Hematopoietic multipotent progenitor cell treated with erythropoietin and hydrocortisone succinate and interleukin-3 and kit ligand, for 6 days (in vitro differentiated cells): Measurements from ENCODE around the gene TTC34.

Source experiments
- DNase-seq: peaks from one replicate; pipeline ENCODE4 v3.0.0-alpha.2; 2015

TTC34 gene

DNA sequence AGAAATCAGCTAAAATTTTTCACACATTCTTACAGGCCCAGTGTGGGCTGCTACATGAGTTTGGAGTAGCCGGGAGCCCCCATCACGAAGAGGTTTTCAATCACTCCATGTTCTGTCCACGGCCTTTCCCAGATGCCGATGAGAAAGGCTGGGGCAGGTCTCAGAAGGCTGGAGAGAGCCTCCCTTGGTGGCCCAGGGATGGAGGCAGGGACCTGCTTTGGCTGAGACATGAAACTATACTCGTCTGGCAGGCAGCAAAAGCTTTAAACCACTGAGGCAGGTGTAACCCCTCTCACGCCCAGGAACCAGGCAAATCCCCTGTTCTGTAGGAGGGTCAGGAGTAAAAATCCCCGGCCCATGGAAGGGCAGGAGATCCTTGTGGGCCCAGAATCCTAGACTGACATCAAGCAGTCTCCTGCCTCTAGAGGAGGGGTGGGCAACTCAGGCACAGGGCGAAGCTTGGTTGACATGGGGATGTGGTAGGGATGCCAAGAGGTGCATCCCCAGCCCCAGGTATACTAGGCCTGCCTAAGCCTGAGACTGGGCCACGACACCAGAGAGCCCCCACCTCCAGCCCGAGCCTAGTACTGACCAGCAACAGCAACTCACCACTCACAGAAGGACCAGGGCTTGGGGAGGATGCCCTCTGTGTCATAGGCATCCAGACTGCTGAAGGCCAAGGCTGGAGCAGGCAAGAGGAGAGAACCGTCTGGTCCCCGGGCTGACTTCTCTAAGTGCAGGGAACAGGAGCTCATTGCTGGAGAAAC, 177.7 kb downstream of the TTC34 start:
- no peak for DNase-seq

DNA sequence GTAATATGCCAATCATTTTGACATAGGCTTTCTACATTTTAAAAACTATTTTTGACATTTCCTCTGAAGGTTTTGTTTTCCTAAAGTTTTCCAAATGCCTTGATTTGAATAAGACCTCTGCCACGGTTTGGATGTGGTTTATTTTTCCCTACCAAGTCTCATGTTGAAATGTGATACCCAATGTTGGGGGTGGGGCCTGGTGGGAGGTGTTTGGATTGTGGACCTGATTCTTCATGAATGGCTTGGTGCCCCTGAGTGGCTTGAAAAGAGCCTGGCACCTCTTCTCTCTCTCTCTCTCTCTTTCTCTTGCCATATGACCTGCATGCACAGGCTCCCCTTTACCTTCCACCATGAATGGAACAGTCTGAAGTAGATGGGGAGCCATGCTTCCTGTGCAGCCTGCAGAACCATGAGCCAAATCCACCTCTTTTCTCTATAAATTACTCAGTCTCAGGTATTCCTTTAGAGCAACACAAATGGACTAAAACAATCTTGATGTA, 183.5 kb downstream of the TTC34 start:
- DNase-seq: no peak

DNA sequence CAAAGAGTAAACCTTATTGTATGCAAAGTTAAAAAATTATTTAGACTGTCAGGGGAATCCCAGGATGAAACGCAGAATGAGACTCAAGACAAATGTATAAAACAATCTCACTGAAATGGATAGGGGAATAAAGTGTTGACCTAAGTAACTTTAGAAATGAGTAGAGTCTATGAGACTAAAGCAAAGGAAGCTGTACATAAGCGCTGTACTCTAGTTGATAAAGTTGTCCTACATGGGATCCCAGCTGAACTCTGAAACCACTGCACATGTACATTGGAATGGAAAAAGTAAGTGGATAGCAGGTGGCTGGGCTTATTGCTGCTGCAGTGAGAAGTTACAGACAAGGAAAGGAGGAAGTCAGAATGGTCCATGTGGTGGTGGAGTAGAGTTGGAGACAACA, 187.3 kb downstream of the TTC34 start:
- DNase-seq: no peak

DNA sequence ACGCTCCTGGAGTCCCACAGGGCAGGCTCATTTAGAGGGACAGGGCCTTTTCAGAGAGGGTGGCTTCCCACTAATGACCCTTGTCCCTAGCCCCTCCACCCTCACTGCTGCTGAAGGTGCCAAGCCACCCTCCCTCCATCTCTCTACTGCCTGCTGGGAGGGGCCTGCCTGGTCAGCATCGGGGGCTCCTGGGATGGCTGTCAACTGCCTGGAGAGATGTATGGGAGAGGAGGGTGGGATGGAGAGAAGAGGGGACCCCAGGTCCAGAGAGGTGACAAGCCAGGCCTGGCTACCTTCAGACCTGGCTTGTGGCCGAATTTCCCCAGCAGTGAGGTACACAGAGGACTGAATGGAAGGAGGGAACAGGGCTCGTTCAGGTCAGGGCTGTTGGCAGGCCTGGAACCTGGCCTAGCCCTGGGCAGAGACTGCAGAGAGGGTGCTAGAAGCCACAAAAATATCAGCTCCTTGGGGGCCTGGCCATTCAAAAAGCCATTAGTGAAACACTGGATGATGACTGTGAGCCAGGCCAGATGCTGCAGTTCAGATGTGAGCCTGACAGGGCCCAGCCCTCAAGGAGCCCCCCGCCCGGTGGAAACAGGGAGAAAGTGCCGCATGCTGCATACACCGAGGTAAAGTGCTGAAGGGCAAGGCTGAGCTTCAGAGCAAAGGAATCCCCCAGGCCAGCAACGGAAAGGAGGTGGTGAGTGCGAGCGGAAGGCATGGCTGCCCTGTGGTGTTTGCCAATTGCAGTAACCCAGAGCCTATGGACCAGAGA, 188.7 kb downstream of the TTC34 start:
- no peak for DNase-seq

DNA sequence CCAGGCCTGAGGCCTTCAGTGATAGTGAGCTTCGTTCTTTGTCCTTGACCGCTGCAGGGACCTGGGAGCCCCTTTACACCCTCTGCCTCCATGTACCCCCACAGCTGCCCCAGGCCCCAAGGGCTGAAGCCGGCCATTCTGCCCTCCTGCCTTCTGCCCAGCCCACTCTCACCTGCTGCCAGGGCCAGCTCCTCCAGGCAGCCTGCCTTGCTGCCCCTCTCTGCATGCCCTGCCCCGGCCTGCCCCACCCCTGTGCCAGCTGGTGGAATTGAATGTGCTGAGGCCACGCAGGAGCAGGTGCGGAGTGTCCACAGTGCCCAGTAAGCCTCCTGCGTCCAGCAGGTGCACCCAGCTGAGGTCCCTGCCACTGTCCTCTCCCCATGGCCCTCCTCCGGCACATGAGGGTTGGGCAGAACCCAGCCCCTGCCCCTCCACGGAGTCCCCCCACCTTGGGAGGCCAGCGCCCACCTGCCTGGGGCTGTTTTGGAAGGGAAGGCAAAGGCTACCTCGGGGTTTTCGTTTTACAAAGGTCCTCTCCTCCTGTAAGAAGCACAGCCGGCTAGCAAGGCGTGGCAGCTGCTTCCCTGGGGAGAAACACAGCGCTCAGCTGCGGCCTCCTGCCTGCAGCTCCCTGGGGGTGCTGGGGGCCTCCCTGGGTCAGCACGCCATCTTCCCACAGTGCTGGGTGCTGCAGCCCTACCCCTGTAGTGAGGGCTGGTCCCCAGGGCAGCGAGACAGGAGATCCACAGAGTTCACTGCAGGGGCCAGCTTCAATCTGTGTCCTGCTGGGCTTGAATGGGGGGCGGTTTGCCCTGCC, 189.7 kb downstream of the TTC34 start:
- no peak for DNase-seq

DNA sequence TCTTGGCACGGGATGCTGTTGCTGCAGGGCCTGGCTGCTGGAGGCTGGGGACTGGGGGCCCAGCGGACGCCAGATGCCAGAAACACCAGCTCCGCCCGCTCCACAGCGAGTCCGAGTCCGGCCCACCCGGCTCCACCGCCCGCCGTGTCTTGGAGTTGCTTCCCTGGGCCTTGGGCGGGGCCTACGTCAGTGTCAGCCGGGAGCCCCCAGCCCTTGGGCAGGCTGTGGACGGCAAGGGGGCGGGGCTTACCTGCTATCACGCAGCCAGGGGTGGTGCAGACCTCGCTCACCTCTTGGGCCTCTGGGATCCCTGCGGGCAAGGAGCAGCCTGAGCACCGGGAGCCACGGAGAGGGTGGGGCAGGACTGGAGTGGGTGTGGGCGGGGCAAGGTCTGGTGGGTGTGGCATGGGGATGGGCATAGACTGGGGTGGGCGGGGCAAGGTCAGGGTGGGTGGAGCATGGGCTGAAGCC, 190.4 kb downstream of the TTC34 start:
- peak; percentile 67 for DNase-seq

DNA sequence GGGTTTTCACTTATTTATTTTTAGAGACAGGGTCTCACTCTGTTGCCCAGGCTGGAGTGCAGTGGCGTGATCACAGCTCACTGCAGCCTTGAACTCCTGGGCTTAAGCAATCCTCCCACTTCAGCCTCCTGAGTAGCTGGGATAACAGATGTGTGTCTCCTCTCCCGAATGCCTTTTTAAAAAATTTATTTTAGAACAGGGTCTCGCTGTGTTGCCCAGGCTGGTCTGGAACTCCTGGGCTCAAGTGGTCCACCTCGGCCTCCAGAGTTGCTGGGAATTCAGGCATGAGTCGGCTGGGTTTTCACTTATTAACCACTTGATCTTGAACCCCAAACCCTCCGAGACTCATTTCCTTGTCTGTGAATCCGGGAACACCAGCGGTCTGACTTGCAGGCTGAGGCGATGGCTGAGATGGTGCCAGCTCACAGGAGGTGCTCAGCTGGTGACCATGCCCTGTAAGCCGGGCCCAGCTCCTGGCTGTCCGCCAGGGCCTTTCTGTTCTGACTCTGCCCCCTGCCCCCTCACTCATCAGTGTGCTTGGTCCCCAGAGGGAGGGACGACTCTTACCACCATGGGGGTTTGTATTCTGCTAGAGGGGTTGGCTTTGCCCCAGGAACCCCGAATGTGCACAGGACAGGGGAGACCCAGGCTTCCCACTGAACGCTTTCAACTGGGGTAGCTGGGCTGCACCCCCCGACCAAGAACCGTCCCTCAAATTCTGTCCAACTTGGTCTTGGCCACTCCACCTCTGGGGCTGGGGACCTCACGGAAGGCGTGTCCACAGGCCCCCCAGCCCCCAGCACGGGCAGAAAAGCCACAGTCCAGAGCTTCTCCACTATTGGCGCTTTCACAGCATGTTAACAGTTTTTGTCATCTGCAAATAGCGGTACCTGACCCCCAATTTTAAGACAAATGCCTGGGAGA, 191.2 kb downstream of the TTC34 start:
- DNase-seq: no peak

DNA sequence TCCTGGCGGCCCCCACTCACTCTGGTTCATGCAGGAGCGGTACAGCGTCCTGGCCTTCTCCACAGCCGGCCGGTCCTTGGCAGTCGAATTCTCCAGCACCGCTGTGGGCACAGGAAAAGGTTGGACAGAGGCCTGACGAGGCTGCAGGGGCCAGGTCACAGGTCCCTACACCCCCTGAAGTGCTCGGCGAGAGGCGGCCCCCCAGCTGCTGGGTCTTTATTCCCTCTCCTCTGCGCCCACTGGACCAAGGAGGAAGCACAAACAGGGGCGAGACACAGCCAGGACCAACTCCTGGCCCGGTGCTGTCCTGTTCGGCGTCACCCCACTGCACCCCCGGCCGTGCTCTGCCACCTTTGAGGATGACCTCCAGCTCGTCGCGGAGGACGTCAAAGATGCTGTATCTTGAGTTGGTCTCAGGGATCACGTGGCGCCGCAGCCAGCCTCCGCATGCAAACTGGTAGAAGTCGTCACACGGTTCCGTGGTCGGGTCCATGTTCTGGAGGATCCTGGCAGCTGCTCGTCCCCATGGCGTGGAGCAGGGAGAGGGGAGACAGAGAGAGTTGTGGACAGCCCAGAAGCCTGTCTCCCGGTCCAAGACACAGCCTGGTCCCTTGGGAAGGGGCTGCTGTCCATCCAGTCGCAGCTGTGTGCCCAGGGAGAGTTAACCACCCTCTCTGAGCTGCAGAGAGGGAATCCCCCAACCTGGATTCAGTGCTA, 192.0 kb downstream of the TTC34 start:
- DNase-seq: no peak

DNA sequence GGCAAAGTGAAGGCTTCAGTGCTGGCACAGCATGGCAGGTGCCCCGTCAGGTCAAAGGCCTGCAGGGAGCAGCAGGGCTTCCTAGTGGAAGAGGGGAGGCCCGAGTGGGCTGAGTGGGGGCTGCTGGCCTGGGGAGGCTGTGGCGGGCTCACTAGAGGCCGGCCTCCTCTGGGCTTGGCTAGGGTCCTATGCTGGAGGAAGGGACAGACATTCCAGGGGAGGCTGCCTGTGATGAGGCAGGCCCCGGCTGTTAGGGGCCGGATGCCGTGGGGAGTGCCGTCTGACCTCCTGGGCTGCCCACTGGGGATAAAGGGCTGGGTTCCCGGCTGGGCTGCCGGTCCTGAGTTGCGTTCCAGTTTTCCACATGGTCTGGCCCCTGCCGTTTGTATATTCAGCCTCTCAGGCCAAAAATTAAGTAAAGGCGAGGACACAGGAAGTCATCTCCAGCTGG, 193.8 kb downstream of the TTC34 start:
- no peak for DNase-seq

DNA sequence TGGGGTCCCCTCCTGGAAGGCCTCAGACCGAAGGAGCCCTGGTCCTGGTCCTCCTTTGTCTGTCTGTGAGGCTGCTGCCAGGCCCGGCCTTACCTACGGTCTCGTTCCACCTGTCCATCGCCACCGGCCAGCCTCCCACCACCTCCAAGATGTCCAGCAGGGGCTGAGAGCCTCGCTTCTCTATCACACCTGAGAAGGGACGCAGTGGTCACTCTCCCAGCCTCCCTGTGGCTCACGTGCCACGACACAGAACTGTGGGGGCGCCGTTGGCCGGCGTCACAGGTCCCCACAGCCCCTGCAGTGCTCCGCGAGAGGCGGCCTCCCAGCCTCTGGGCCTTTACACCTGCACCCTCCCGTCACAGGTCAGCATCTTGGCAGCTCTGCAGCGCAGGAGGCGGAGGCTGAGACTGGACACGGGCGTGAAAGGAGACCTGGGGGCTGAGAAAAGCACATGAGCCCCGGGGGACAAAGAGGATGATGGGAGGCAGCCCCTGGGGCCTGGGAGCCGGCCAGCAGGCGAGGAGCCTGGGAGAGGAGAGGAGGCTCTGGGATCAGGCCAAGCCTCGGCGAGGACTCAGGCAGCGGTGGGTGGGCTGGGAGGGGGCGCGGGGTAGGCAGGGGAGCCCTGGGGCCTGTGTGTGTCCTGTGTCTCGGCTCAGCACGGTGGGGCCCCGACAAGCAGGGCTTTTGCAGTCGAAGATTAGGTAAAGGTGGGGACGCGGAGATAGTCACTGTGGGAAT, 194.4 kb downstream of the TTC34 start:
- DNase-seq: no peak

DNA sequence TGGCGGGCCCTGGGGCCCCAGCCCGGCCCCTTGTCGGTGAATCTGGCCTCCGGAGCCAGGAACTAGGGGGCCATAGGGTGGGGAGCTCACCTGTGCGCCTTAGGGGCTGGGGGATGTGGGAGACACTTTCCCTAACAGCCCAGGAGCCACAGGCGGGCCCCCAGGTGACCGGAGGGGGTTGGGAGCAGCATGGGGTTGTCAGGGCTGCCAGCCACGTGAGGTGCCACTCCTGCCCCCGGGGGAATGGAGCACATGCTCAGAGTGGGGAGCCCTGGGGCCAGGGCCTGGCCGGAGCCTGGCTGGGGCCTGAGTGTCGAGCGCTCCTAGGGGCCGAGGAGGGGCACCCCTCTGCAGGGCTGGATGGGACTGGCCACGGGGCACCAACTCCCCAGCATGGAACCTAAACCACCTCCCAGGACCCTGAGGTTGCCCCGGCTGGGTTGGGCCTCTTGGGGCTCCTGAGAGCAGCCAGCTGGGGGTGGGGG, 195.1 kb downstream of the TTC34 start:
- no peak for DNase-seq

DNA sequence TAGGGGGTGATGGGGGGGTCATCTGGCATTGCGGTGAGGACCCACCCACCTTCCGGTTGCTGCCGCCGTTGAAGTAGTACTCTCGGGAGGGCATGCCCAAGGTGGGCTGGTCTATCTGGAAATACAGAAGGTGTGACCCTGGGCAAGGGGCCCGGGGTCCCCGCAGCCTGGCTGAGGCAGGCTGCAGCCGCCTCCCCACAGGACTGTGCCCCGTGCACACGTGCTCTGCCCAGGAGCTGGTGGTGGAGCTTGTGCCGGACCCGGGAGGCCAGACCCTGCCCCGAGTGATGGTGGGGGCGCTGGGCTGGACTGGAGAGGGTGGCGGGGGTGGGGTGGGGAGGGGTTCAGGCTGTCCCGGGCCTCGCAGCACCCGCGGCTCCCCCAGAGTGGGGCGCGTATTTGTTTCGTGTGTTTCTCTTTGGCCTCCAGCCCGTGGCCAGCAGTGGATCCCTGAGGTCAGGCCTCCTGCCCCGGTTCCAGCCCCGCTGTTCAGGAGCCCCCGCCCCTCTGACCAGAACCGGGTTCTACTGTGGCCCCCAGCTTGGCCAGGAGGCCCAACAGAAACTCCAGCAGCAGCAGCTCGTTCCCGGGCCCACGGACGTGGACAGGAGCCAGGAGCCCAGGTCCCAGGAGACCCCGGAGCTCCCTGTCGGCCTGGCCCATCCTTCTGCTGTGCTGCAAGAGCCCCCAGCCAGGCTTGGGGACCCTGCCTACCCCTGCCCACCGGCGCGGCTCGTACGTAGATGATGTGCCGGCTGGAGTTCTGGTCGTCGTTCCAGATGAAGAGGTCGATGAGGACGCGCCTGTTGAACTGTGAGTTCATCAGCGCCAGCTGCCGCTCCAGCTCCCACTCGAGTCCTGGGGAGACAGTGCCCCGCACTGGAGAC, 195.7 kb downstream of the TTC34 start:
- DNase-seq: no peak

DNA sequence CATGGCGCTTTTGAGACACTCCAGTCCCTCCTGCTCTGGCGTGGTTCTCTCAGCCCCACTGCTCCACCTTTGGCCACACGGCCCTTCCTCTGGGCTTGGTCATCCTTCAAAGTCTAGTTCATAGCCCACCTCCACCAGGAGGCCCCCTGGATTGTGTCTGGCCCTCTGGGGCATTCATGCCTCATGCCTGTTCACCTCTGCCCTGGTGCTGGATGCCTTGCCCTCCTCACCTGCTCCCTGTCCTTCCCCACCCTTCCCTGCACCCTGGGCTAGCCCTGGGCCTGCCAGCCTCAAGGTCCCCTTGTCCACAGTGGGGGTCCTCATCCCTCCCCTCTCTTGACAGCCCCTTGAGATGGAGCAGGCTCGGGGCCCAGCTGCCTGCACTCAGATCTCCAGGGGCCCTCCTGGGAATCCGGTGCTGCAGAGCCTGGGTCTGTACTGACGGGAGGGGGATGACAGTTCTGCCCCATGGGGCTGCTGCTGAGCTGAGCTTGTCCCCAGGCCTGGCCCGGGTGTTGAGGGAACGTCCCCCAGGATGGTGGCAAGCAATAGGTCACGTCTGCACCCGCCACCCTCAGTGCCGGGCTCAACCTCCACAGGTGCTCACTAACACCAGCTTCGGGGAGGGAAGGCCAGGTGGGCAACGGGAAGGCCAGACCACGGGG, 196.5 kb downstream of the TTC34 start:
- no peak for DNase-seq

DNA sequence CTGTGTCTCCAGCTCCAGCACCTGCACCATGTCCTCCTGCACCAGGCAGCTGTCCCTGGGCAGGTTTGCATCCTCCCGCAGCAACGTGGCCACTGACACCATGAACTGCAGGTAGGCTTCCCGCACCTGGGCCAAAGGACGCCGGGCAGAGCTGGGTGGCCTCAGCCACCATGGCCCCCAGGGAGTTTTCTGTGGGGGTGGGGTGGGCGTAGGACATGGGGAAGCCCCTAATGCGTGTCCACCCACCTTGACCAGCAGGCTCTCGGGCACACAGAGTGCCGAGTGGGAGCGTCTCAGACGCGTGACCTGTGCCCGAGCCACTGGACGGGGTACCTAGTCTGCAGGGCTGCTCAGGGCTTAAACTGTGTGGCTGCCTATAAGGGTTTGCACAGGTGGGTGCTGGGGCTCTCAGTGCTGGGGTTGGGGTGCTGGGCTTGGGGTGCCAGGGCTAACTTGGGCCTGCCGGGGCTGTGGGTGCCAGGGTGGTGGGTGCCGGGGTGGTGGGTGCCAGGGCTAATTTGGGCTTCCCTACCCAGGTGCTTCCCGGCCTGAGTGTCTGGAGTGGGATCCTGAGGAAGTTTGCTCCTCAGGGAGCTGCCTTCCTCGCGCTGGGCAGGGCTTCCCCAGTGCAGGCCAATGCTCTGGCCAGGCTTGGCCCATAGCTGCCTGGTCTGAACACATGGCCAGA, 197.2 kb downstream of the TTC34 start:
- DNase-seq: no peak

DNA sequence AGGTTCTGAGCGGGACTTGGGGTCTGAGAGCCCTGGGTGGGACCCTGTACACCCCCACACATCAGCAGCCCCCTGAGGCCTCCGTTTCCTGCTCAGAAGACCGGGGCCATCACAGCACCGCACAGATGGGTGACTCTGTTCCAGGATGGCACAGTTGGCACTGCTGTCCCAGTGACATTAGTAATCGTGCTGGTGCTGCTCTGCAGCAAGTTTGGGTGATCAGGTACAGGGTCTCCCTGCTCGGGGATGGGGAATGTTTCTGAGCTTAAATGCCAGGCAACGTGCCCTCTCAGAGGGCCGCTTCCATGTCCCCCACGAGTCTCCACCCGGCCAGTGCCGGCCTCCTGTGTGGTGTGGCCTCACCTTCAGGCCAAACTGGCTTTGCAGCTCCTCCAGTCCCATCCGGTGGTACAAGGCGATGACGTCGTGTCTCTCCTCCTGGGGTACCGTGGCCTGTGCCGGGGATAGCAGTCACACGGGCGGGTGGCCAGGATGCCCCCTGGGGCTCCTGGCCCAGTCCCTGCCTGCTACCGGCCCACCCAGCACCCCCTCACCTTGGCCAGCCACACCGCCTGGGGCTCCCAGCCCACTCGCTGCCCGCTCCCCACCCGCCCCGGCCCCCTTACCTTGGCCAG, 197.9 kb downstream of the TTC34 start:
- no peak for DNase-seq

DNA sequence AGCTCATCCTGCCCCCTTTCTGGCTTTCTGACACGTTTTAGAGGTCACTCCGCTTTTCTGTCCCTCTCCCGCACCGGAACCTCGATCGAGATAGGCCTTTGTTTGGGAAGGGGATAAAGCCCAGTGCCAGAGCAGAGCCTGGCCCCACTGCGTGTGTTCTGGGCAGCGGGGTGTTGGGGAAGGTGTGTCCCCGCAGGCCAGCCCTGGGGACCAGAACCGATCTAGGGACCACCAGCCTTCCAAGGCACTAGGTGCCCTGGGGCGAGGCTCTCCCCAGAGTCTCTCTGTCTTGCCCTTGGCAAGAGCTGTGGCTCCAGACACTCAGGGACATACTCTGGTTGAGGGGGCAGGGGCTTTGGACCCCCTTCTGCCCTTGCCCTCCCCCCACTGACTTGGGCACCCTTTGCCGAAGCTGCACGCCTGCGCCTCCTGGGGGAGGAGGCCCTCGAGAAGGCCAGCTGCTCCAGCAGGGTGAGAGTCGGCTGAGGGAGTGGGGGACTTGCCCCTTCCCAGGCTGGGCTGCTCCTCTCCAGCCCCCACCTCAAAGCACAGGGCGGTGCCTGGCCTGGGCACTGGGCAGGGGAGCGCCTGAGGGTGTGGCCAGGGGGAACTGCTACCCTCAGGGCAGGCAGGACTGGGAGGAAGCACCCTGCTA, 198.5 kb downstream of the TTC34 start:
- no peak for DNase-seq

DNA sequence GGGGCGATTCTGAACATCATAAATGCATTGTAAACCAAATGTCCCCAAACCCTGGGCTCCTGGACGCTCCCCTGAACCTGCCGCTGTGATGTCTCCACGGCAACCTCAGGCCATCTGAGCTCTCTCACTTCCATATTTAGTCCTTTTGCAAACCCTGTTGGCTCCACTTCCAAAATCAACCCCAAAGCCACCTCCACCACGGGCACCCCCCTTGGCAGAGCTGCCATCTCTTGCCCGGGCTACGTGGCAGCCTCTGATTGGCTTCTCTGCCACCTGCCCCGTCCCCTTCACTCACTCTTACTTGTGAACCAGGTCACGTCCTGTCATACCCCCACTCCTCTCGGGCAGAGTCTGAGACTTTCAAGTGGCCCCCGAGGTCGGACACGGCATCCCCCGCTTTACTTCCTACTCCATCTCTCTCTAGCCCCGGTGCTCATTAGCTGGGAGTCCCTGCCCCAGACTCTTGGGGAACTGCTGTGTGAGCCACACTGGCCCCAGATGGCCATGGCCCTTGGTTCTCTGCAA, 199.1 kb downstream of the TTC34 start:
- DNase-seq: no peak
